Measurements from ENCODE around the gene NCBP2. TPM values are rescaled to one million over a fixed set of nuclear protein-coding genes. Genes with fewer than 3 reads are reported as not detected.

NCBP2 gene
- total and polyA plus RNA-seq, 2 donors (not counting 3 experiments of a cell fraction or from before 2014, with no cell fraction given): 31.2 to 76.1 TPM

DNA sequence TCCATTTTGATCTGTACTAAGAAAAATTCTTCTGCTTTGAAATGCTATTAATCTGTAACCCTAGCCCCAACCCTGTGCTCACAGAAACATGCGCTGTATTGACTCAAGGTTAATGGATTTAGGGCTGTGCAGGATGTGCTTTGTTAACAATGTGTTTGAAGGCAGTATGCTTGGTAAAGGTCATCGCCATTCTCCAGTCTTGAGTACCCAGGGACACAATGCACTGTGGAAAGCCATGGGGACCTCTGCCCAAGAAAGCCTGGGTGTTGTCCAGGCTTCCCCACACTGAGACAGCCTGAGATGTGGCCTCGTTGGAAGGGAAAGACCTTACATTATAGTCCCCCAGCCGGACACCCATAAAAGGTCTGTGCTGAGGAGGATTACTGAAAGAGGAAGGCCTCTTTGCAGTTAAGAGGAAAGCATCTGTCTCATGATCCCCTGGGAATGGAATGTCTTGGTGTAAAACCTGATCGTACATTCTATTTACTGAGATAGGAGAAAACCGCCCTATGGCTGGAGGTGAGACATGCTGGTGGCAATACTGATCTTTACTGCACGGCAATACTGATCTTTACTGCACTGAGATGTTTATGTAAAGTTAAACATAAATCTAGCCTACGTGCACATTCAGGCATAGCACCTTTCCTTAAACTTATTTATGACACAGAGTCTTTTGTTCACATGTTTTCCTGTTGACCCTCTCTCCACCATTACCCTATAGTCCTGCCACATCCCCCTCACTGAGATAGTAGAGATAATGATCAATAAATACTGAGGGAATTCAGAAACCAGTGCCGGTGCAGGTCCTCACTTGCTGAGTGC is 20.0 kb upstream of the NCBP2 start:
- no peak for FAIRE-seq
- BruUV-seq (replicated peaks): no TSS peak

GRCh38 chr3:196954832-196955231 is 12.5 kb upstream of the NCBP2 start:
- Histone ChIP-seq H2AFZ (ENCODE audit: low read depth, low read length) (no peak overlapping the region), H3K9me1 (replicated peaks; ENCODE audit: control insufficient read depth, extremely low read depth, insufficient read depth, low read length) (no peaks in the 10 kb centered on the region), H3K9ac (replicated peaks; ENCODE audit: extremely low read depth, insufficient read depth, low read length) (no peak overlapping the region), H3K4me1 (ENCODE audit: control insufficient read depth, extremely low read depth, insufficient read depth, low read length) (no peaks in the 10 kb centered on the region), H3K79me2 (ENCODE audit: control insufficient read depth, insufficient read depth, low read length) (no peaks in the 10 kb centered on the region), H3K36me3 (ENCODE audit: control insufficient read depth in 2 of 2, extremely low read depth in 1 of 2, insufficient read depth in 2 of 2, low read length in 2 of 2) (no peaks in the 10 kb centered on the region), H3K9me3 (replicated peaks; ENCODE audit: control insufficient read depth, insufficient read depth, low read length) (no peaks in the 10 kb centered on the region), H3K4me2 (ENCODE audit: insufficient read depth, low read length) (no peak overlapping the region), H3K27me3 (ENCODE audit: control insufficient read depth in 2 of 2, insufficient read depth in 2 of 2, low read length in 2 of 2) (no peaks in the 10 kb centered on the region), H4K20me1 (replicated peaks; ENCODE audit: control insufficient read depth, extremely low read depth, insufficient read depth, low read length) (no peaks in the 10 kb centered on the region), H3K4me3 (replicated peaks in 1 of 3; ENCODE audit: insufficient read depth in 1 of 3, low read depth in 1 of 3, low read length in 3 of 3) (no peak overlapping the region), H3K27ac (ENCODE audit: insufficient read depth, low read depth, low read length) (no peak overlapping the region)
- dilution Hi-C loops (cut with MboI; ENCODE audit: extremely low pct_ligation_motif_present, low sequenced_read_pairs) (no loop called here), intact Hi-C loops (cut with micrococcal nuclease) (no loop called here)
- CTCF ChIA-PET: no interaction called here
- TF ChIP-seq CTCF (IDR thresholded peaks at IDR 0.05; ENCODE audit: extremely low read depth in 1 of 2, insufficient read depth in 1 of 2, low read depth in 1 of 2, low read length in 2 of 2) (no peak), MYC (IDR thresholded peaks at IDR 0.05; ENCODE audit: low read depth, low read length) (no peak), GATA2 (IDR thresholded peaks at IDR 0.05; ENCODE audit: insufficient read depth, insufficient read length, low read depth, low read length) (no peak), POLR2A (IDR thresholded peaks at IDR 0.05; ENCODE audit: low read depth, low read length) (no peak), POLR2AphosphoS5 (IDR thresholded peaks at IDR 0.05; ENCODE audit: insufficient read depth, low read depth, low read length) (no peak), EZH2 (IDR thresholded peaks at IDR 0.05; ENCODE audit: borderline replicate concordance, low read depth, low read length, severe bottlenecking) (no peak), FOS (IDR thresholded peaks at IDR 0.05; ENCODE audit: borderline replicate concordance, insufficient read depth, low read length) (no peak), JUN (IDR thresholded peaks at IDR 0.05; ENCODE audit: borderline replicate concordance, insufficient read depth, insufficient read length, low read depth) (no peak)
- TF ChIP-seq, protein P1, sequence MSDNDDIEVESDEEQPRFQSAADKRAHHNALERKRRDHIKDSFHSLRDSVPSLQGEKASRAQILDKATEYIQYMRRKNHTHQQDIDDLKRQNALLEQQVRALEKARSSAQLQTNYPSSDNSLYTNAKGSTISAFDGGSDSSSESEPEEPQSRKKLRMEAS (IDR thresholded peaks at IDR 0.05; ENCODE audit: insufficient read depth, insufficient read length): no peak
- no TSS peak for BruUV-seq (replicated peaks)
- FAIRE-seq (no peak), DNase-seq (ENCODE audit: low read depth, low spot score) (no peak)
- POLR2A ChIA-PET: no interaction called here

More for the DNA sequence above, 20.0 kb upstream of the NCBP2 start:
- Histone ChIP-seq H3K27me3 (ENCODE audit: control insufficient read depth in 2 of 2, insufficient read depth in 2 of 2, low read length in 2 of 2) (no peaks in the 10 kb centered on the region), H3K9me1 (replicated peaks; ENCODE audit: control insufficient read depth, extremely low read depth, insufficient read depth, low read length) (no peaks in the 10 kb centered on the region), H3K9ac (replicated peaks; ENCODE audit: extremely low read depth, insufficient read depth, low read length) (no peak overlapping the region), H3K79me2 (ENCODE audit: control insufficient read depth, insufficient read depth, low read length) (no peaks in the 10 kb centered on the region), H4K20me1 (replicated peaks; ENCODE audit: control insufficient read depth, extremely low read depth, insufficient read depth, low read length) (no peaks in the 10 kb centered on the region), H3K4me2 (ENCODE audit: insufficient read depth, low read length) (no peak overlapping the region), H3K4me3 (replicated peaks in 1 of 3; ENCODE audit: insufficient read depth in 1 of 3, low read depth in 1 of 3, low read length in 3 of 3) (no peak overlapping the region), H3K4me1 (ENCODE audit: control insufficient read depth, extremely low read depth, insufficient read depth, low read length) (no peaks in the 10 kb centered on the region), H3K9me3 (replicated peaks; ENCODE audit: control insufficient read depth, insufficient read depth, low read length) (no peaks in the 10 kb centered on the region), H3K36me3 (ENCODE audit: control insufficient read depth in 2 of 2, extremely low read depth in 1 of 2, insufficient read depth in 2 of 2, low read length in 2 of 2) (no peaks in the 10 kb centered on the region), H2AFZ (ENCODE audit: low read depth, low read length) (no peak overlapping the region), H3K27ac (ENCODE audit: insufficient read depth, low read depth, low read length) (no peak overlapping the region)
- dilution Hi-C loops (cut with MboI; ENCODE audit: extremely low pct_ligation_motif_present, low sequenced_read_pairs): no loop called here
- intact Hi-C loops (cut with micrococcal nuclease): no loop called here
- DNase-seq (ENCODE audit: low read depth, low spot score): no peak
- POLR2A ChIA-PET: no interaction called here
- TF ChIP-seq FOS (IDR thresholded peaks at IDR 0.05; ENCODE audit: borderline replicate concordance, insufficient read depth, low read length) (no peak), GATA2 (IDR thresholded peaks at IDR 0.05; ENCODE audit: insufficient read depth, insufficient read length, low read depth, low read length) (no peak), MYC (IDR thresholded peaks at IDR 0.05; ENCODE audit: low read depth, low read length) (no peak), POLR2AphosphoS5 (IDR thresholded peaks at IDR 0.05; ENCODE audit: insufficient read depth, low read depth, low read length) (no peak), JUN (IDR thresholded peaks at IDR 0.05; ENCODE audit: borderline replicate concordance, insufficient read depth, insufficient read length, low read depth) (no peak), EZH2 (IDR thresholded peaks at IDR 0.05; ENCODE audit: borderline replicate concordance, low read depth, low read length, severe bottlenecking) (no peak)
- CTCF ChIA-PET: no interaction called here

Measured in endothelial cell of umbilical vein (primary cell).